ENCODE data around the gene LRTM2. TPM values are rescaled to one million over a fixed set of nuclear protein-coding genes. Genes with fewer than 3 reads are reported as not detected.

LRTM2 gene
- total RNA-seq (not detected in 2 replicates), polyA plus RNA-seq (not detected in 2 replicates)

GRCh38 chr12:1820191-1820895, at the start of gene LRTM2:
Gene LRTM2, plus strand, starts transcription at chr12:1820565. Its CDS starts 7,584 bp downstream, at chr12:1828149.
- Histone ChIP-seq H3K4me1 (ENCODE audit: insufficient read depth) (no peaks in the 10 kb centered on the region), H2AFZ (no peak within 1 kb of the TSS), H3K27ac (no peak within 1 kb of the TSS), H3K9me2 (replicated peaks; ENCODE audit: insufficient read depth) (no peaks in the 10 kb centered on the region), H3K79me2 (no peaks in the 10 kb centered on the region), H4K20me1 (ENCODE audit: insufficient read depth, poor library complexity, severe bottlenecking) (no peaks in the 10 kb centered on the region), H3K9me3 (ENCODE audit: low read depth) (no peaks in the 10 kb centered on the region), H3K36me3 (replicated peaks; ENCODE audit: insufficient read depth, low read depth) (no peaks in the 10 kb centered on the region), H3K4me2 (no peak within 1 kb of the TSS), H3K27me3 (peaks cover 39% of the 10 kb centered on the region), H3K4me3 (no peak within 1 kb of the TSS)
- no peak for TF ChIP-seq EZH2phosphoT487 (IDR thresholded peaks at IDR 0.05; ENCODE audit: low read depth, severe bottlenecking, unreplicated experiment)
- TF ChIP-seq, protein P1, sequence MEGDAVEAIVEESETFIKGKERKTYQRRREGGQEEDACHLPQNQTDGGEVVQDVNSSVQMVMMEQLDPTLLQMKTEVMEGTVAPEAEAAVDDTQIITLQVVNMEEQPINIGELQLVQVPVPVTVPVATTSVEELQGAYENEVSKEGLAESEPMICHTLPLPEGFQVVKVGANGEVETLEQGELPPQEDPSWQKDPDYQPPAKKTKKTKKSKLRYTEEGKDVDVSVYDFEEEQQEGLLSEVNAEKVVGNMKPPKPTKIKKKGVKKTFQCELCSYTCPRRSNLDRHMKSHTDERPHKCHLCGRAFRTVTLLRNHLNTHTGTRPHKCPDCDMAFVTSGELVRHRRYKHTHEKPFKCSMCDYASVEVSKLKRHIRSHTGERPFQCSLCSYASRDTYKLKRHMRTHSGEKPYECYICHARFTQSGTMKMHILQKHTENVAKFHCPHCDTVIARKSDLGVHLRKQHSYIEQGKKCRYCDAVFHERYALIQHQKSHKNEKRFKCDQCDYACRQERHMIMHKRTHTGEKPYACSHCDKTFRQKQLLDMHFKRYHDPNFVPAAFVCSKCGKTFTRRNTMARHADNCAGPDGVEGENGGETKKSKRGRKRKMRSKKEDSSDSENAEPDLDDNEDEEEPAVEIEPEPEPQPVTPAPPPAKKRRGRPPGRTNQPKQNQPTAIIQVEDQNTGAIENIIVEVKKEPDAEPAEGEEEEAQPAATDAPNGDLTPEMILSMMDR (IDR thresholded peaks at IDR 0.05; ENCODE audit: poor library complexity), result no peak
- no peak for TF ChIP-seq EZH2 (IDR thresholded peaks at IDR 0.05; ENCODE audit: borderline replicate concordance)
- 29% methylated on average over 27 of the region's 34 CpGs for WGBS (ENCODE audit: low lambda C conversion rate, missing lambda C conversion rate)
- no peak for DNase-seq (ENCODE audit: low spot score)

DNA sequence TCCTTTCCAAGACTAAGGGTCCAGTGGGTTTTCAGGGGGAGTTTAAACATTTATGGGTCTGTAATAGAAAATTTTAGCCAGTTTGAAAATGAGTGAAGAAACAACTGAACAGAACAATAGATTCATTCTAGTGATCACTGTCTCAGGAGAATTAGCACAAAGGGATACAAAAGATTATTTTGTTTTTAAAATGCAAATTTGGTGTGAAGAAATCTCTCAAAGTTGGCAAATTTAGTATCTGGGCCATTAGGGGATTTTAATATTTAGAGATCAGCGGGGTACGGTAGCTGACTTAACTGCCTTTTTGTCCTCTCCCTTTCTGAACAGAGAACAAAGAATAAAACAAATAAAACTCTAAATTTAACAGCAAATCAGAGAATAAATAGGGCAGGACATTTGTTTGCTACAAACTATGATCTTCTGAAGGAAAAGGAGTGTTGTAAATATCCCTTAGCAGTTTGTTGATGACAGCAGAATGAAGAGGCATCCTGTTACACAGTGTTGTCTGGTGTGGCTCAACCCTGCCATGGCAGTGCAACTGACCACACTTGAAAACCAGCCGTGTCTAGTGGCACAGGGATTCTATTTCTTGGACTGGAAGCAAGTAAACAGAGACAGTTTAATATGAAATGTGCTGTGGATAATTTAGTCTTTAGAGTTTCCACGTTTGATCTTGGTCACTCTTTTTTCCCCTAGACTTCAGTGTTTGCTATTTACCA, 46.3 kb upstream of the LRTM2 start:
- TF ChIP-seq, protein P1 (IDR thresholded peaks at IDR 0.05; ENCODE audit: poor library complexity), result no peak
- TF ChIP-seq EZH2 (IDR thresholded peaks at IDR 0.05; ENCODE audit: borderline replicate concordance), result no peak
- TF ChIP-seq EZH2phosphoT487 (IDR thresholded peaks at IDR 0.05; ENCODE audit: low read depth, severe bottlenecking, unreplicated experiment), result no peak
- H3K27me3 ChIP-seq, result no peaks in the 10 kb centered on the region
- no peaks in the 10 kb centered on the region for H3K9me3 ChIP-seq (ENCODE audit: low read depth)
- H3K4me2 ChIP-seq, result no peak overlapping the region
- no peak overlapping the region for H2AFZ ChIP-seq
- WGBS (ENCODE audit: low lambda C conversion rate, missing lambda C conversion rate), result 54% methylated on average over 4 of the region's 4 CpGs
- no peak for DNase-seq (ENCODE audit: low spot score)
- peaks cover 52% of the 10 kb centered on the region for H3K79me2 ChIP-seq
- no peak overlapping the region for H3K4me3 ChIP-seq
- peaks cover 2% of the 10 kb centered on the region for H4K20me1 ChIP-seq (ENCODE audit: insufficient read depth, poor library complexity, severe bottlenecking)
- no peak overlapping the region for H3K27ac ChIP-seq
- no peaks in the 10 kb centered on the region for H3K9me2 ChIP-seq (replicated peaks; ENCODE audit: insufficient read depth)
- peaks cover 8% of the 10 kb centered on the region for H3K4me1 ChIP-seq (ENCODE audit: insufficient read depth)
- no peaks in the 10 kb centered on the region for H3K36me3 ChIP-seq (replicated peaks; ENCODE audit: insufficient read depth, low read depth)

- peaks cover 2% of the 10 kb centered on the region for H4K20me1 ChIP-seq (ENCODE audit: insufficient read depth, poor library complexity, severe bottlenecking)
- no peak for DNase-seq (ENCODE audit: low spot score)
- H3K4me3 ChIP-seq, result no peak overlapping the region
- no peaks in the 10 kb centered on the region for H3K9me2 ChIP-seq (replicated peaks; ENCODE audit: insufficient read depth)
- peak overlapping the region; percentile 27 for H3K4me2 ChIP-seq
- H3K36me3 ChIP-seq (replicated peaks; ENCODE audit: insufficient read depth, low read depth), result no peaks in the 10 kb centered on the region
- no peak overlapping the region for H3K27ac ChIP-seq
- H3K27me3 ChIP-seq, result no peaks in the 10 kb centered on the region
- peaks cover 9% of the 10 kb centered on the region for H3K4me1 ChIP-seq (ENCODE audit: insufficient read depth)
- H3K79me2 ChIP-seq, result peaks cover 38% of the 10 kb centered on the region
- no peaks in the 10 kb centered on the region for H3K9me3 ChIP-seq (ENCODE audit: low read depth)
- no peak overlapping the region for H2AFZ ChIP-seq
- WGBS (ENCODE audit: low lambda C conversion rate, missing lambda C conversion rate), result 67% methylated on average over 4 of the region's 4 CpGs
- no peak for TF ChIP-seq EZH2phosphoT487 (IDR thresholded peaks at IDR 0.05; ENCODE audit: low read depth, severe bottlenecking, unreplicated experiment)
- TF ChIP-seq, protein P1 (IDR thresholded peaks at IDR 0.05; ENCODE audit: poor library complexity), result no peak
Measured at GRCh38 chr12:1776170-1776921, 44.0 kb upstream of the LRTM2 start.
